Gastrocnemius medialis (tissue), 4 donors: ENCODE data around the gene PRPSAP2.

ENCODE experiments used
- POLR2A ChIP-seq, 2 donors: fragments of 450-650 bp; IDR thresholded peaks; one replicate each; pipeline ENCODE4 v1.6.1; 2017; ENCODE audit warnings: antibody characterized with exemption in 2 of 2, mild to moderate bottlenecking in 2 of 2, moderate library complexity in 2 of 2
- TF ChIP-seq, protein P1 (sequence below), 5 experiments: fragments of 450-650 bp in 3 of 5; fragments of 200-600 bp in 2 of 5; sonication (generic) in 2 of 5; IDR thresholded peaks in 4 of 5; conservative IDR thresholded peaks in 1 of 5; 1 replicate in 4 of 5; 2 replicates in 1 of 5; pipeline ENCODE4 v1.5.1; 2016 to 2019; ENCODE audit warnings: antibody characterized with exemption in 5 of 5, mild to moderate bottlenecking in 3 of 5, moderate library complexity in 3 of 5

- TF ChIP-seq, protein P1, sequence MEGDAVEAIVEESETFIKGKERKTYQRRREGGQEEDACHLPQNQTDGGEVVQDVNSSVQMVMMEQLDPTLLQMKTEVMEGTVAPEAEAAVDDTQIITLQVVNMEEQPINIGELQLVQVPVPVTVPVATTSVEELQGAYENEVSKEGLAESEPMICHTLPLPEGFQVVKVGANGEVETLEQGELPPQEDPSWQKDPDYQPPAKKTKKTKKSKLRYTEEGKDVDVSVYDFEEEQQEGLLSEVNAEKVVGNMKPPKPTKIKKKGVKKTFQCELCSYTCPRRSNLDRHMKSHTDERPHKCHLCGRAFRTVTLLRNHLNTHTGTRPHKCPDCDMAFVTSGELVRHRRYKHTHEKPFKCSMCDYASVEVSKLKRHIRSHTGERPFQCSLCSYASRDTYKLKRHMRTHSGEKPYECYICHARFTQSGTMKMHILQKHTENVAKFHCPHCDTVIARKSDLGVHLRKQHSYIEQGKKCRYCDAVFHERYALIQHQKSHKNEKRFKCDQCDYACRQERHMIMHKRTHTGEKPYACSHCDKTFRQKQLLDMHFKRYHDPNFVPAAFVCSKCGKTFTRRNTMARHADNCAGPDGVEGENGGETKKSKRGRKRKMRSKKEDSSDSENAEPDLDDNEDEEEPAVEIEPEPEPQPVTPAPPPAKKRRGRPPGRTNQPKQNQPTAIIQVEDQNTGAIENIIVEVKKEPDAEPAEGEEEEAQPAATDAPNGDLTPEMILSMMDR (IDR thresholded peaks at IDR 0.05 in 4 of 5, conservative IDR thresholded peaks at IDR 0.05 in 1 of 5) = no peak
- TF ChIP-seq POLR2A (IDR thresholded peaks at IDR 0.05) = no peak
These were observed 63.0 kb downstream of the PRPSAP2 start for GRCh38 chr17:18920911-18921441.
